Lower lobe of right lung (tissue), 2 donors: Measurements from ENCODE around the gene PARS2. TPM values are rescaled to one million over a fixed set of nuclear protein-coding genes. Genes with fewer than 3 reads are reported as not detected.

Source experiments
- ATAC-seq, 2 donors: fragments of 200-7000 bp; cut with Tn5 transposase; one replicate each; pipeline ENCODE4 v1.9.1; 2020 to 2022; ENCODE audit warnings: mild to moderate bottlenecking in 2 of 2, moderate library complexity in 2 of 2
- DNase-seq: peaks from one replicate; pipeline ENCODE4 v3.0.0-alpha.2; 2020
- H3K27ac ChIP-seq: fragments of 200-600 bp; one replicate; pipeline ENCODE4 v1.8.0; 2022
- H3K27me3 ChIP-seq: fragments of 200-600 bp; one replicate; pipeline ENCODE4 v1.8.0; 2022; ENCODE audit warnings: low read depth
- H3K36me3 ChIP-seq: fragments of 200-600 bp; one replicate; pipeline ENCODE4 v1.8.0; 2022; ENCODE audit warnings: mild to moderate bottlenecking
- H3K4me1 ChIP-seq: fragments of 200-600 bp; one replicate; pipeline ENCODE4 v1.8.0; 2022
- H3K4me3 ChIP-seq: fragments of 200-600 bp; one replicate; pipeline ENCODE4 v1.8.0; 2022; ENCODE audit warnings: mild to moderate bottlenecking
- H3K9me3 ChIP-seq: fragments of 200-600 bp; one replicate; pipeline ENCODE4 v1.8.0; 2022
- CTCF ChIP-seq: fragments of 200-600 bp; IDR thresholded peaks from one replicate; pipeline ENCODE4 v1.8.0; 2022; ENCODE audit warnings: antibody characterized with exemption, mild to moderate bottlenecking
- intact Hi-C: fragments of 100-400 bp; cut with DNase I; formaldehyde crosslinking; loops from one replicate; pipeline ENCODE4 v1.11.0; 2022
- total RNA-seq: library from RNA; stranded (reverse); fragmentation: NEBNext Ultra II Directional; extraction: Animal tissue kit (Norgen Biotek cat#: 25700); gene quantifications from one replicate; pipeline ENCODE4 v1.2.1, GENCODE V29; 2021
- donor health status: DM: no; HTN: yes; CAD: no; lungs with severe emphysema.

The PARS2 gene
- total RNA-seq, 1 donor from 2014 or later = 3.3 TPM

GRCh38 chr1:54741531-54741930 is 22.8 kb downstream of the PARS2 start:
- intact Hi-C loops = no loop called here
- ATAC-seq (no peak), DNase-seq (no peak)
- Histone ChIP-seq H3K4me3 (no peak overlapping the region), H3K4me1 (no peaks in the 10 kb centered on the region), H3K27ac (no peak overlapping the region), H3K27me3 (no peaks in the 10 kb centered on the region), H3K36me3 (peaks cover 76% of the 10 kb centered on the region), H3K9me3 (no peaks in the 10 kb centered on the region)
- TF ChIP-seq CTCF = no peak

DNA sequence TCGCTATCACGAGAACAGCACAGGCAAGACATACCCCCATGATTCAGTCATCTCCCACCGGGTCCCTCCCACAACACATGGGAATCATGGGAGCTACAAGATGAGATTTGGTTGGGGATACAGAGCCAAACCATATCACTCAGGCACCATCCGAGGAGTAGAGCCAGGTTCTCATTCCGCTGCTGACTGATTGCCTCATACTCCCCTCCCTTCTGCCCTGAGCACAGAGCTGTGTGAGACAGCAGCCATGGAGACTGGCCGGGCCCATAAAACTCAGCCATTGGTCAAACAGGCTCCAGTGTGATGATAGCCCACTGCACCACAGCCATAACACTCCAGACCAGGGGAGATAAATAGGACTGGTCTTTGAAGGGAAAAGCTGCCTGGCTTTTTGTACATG is 26.1 kb downstream of the PARS2 start:
- DNase-seq (no peak), ATAC-seq (no peak)
- H3K9me3 ChIP-seq = no peaks in the 10 kb centered on the region
- no peak for TF ChIP-seq CTCF
- H3K36me3 ChIP-seq = peaks cover 97% of the 10 kb centered on the region
- no peaks in the 10 kb centered on the region for H3K4me1 ChIP-seq
- intact Hi-C loops = no loop called here
- H3K27me3 ChIP-seq = no peaks in the 10 kb centered on the region
- no peak overlapping the region for H3K27ac ChIP-seq
- H3K4me3 ChIP-seq = no peak overlapping the region

DNA sequence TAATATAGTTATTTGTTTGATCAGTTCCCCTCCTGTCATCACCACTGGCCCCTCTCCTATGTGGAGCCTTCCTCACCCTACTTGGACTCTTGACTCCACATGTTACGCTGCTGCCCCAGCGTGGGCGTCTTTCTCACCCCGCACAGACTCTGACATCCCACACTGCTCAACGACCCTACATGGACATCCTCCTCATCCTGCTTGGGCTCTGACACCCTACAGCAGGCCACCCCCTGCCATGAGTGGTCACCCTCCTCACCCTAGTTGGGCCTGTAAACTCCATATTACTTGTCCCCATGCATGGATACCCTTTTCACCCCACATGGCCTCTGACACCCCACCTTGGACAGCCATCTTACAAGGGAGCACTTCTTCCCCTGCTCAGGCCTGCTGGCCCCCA is 27.6 kb downstream of the PARS2 start:
- H3K36me3 ChIP-seq = peaks cover 98% of the 10 kb centered on the region
- no peak for ATAC-seq

DNA sequence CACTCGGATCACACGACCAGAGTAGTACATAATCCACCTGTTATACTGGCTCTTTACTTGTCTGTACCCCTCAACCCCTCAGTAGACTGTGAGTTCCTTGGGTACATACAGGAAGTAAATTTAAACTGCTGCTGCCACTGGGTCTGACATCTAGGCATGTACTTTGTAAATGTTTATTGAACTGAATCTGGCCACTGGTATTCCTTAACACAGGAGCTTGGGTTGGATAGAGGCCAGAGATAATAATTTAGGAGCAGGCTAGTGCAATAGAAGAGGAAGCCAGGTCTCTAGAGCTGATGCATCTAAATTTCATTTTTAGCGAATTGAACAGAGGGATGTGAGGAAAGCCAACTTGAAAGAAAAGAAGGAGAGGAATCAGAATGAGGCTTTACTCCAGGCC is 36.3 kb downstream of the PARS2 start:
- DNase-seq (no peak), ATAC-seq (no peak)
- H3K27me3 ChIP-seq = no peaks in the 10 kb centered on the region
- no peak overlapping the region for H3K27ac ChIP-seq
- no peak for TF ChIP-seq CTCF
- intact Hi-C loops = no loop called here
- H3K36me3 ChIP-seq = peaks cover 97% of the 10 kb centered on the region
- H3K9me3 ChIP-seq = no peaks in the 10 kb centered on the region
- no peak overlapping the region for H3K4me3 ChIP-seq
- H3K4me1 ChIP-seq = no peaks in the 10 kb centered on the region

More for the DNA sequence above, 27.6 kb downstream of the PARS2 start:
- no peak overlapping the region for H3K27ac ChIP-seq
- no peak overlapping the region for H3K4me3 ChIP-seq
- intact Hi-C loops = no loop called here
- H3K27me3 ChIP-seq = no peaks in the 10 kb centered on the region
- TF ChIP-seq CTCF = no peak
- H3K4me1 ChIP-seq = no peaks in the 10 kb centered on the region
- DNase-seq = no peak
- H3K9me3 ChIP-seq = no peaks in the 10 kb centered on the region

GRCh38 chr1:54724771-54725170 is 39.6 kb downstream of the PARS2 start:
- no peaks in the 10 kb centered on the region for H3K4me1 ChIP-seq
- no peak overlapping the region for H3K4me3 ChIP-seq
- H3K27ac ChIP-seq = no peak overlapping the region
- H3K27me3 ChIP-seq = no peaks in the 10 kb centered on the region
- no peak for ATAC-seq
- no peak for TF ChIP-seq CTCF
- H3K36me3 ChIP-seq = peaks cover 96% of the 10 kb centered on the region
- intact Hi-C loops = no loop called here
- no peak for DNase-seq
- no peaks in the 10 kb centered on the region for H3K9me3 ChIP-seq

DNA sequence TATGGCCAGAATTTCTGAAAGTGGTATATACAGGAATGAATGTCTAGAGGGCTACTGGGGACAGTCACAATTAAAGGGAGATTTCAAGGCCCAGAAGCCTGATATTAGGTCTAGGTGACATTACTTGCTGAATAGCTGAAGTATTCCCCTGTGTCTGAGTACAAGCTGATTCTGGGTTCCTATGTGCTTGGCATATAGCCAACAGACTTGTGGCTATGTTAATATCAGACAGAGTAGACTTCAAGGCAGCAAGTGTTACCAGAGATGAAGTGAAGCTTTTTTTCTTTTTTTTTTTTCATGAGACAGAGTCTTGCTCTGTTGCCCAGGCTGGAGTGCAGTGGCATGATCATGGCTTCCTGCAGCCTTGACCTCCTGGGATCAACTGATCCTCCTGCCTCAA is 40.3 kb downstream of the PARS2 start:
- no peaks in the 10 kb centered on the region for H3K4me1 ChIP-seq
- ATAC-seq (no peak), DNase-seq (no peak)
- intact Hi-C loops = no loop called here
- no peak overlapping the region for H3K27ac ChIP-seq
- no peaks in the 10 kb centered on the region for H3K9me3 ChIP-seq
- no peaks in the 10 kb centered on the region for H3K27me3 ChIP-seq
- H3K4me3 ChIP-seq = no peak overlapping the region
- H3K36me3 ChIP-seq = peaks cover 92% of the 10 kb centered on the region
- no peak for TF ChIP-seq CTCF
